NCI-H2029 treated with DMSO at 0.1 percent for 48 hours (cell line): ENCODE results near the gene CITED1.
"Not testable (repeated sequence)": the region's sequence is repeated elsewhere in the genome, so short reads cannot be mapped to it uniquely, and the experiment has no call there.

ENCODE experiments used
- DNase-seq: peaks from one replicate; lab custom pipeline; 2025; lab: John Stamatoyannopoulos, UW

CITED1 gene

GRCh38 chrX:72305286-72306084 is at the start of gene CITED1:
CITED1 (minus strand) TSS chrX:72305914; CDS start chrX:72302869, 3,045 bp downstream.
- DNase-seq, result no peak

GRCh38 chrX:72352786-72353185 is 47.1 kb upstream of the CITED1 start:
- DNase-seq, result no peak

- no peak for DNase-seq
Observed at GRCh38 chrX:72351606-72352334, 46.1 kb upstream of the CITED1 start.

GRCh38 chrX:72349190-72349589 is 43.5 kb upstream of the CITED1 start:
- DNase-seq, result no peak

- DNase-seq, result no peak
Observed at GRCh38 chrX:72348247-72348979, 42.7 kb upstream of the CITED1 start.

GRCh38 chrX:72347366-72347765 is 41.7 kb upstream of the CITED1 start:
- DNase-seq, result no peak

- no peak for DNase-seq
Observed at GRCh38 chrX:72346302-72346949, 40.7 kb upstream of the CITED1 start.

GRCh38 chrX:72340626-72341025 is 34.9 kb upstream of the CITED1 start:
- DNase-seq, result no peak

GRCh38 chrX:72340041-72340440 is 34.3 kb upstream of the CITED1 start:
- no peak for DNase-seq

- DNase-seq, result no peak
Observed at GRCh38 chrX:72330131-72330530, 24.4 kb upstream of the CITED1 start.

- DNase-seq, result no peak
Observed at GRCh38 chrX:72326605-72327300, 21.0 kb upstream of the CITED1 start.

GRCh38 chrX:72319651-72320050 is 13.9 kb upstream of the CITED1 start:
- DNase-seq, result not testable (repeated sequence)

GRCh38 chrX:72317139-72317538 is 11.4 kb upstream of the CITED1 start:
- DNase-seq, result no peak

- no peak for DNase-seq
Observed at GRCh38 chrX:72316408-72317110, 10.8 kb upstream of the CITED1 start.

- no peak for DNase-seq
Observed at GRCh38 chrX:72314881-72315280, 9.2 kb upstream of the CITED1 start.

- no peak for DNase-seq
Observed at GRCh38 chrX:72313707-72314641, 8.3 kb upstream of the CITED1 start.

- DNase-seq, result no peak
Observed at GRCh38 chrX:72312311-72312940, 6.7 kb upstream of the CITED1 start.

GRCh38 chrX:72309297-72310071 is 3.8 kb upstream of the CITED1 start:
- no peak for DNase-seq
